H1 (cell line): Measurements from ENCODE around the gene HID1. TPM values are rescaled to one million over a fixed set of nuclear protein-coding genes. Genes with fewer than 3 reads are reported as not detected.

Experiments used
- CTCF ChIA-PET: fragments of 300-600 bp; sonication (Branson Sonifier 250); formaldehyde crosslinking; loops from one replicate; lab custom pipeline; 2021; ENCODE audit not compliant: partially characterized antibody; lab: Charles Lee
- POLR2A ChIA-PET: fragments of 300-600 bp; sonication (Branson Sonifier 250); formaldehyde crosslinking; loops from one replicate; lab custom pipeline; 2021; ENCODE audit warnings: inconsistent platforms; ENCODE audit not compliant: partially characterized antibody; lab: Charles Lee
- DNase-seq, 2 experiments: peaks; one replicate each; pipeline versions ENCODE4 v3.0.0 to v3.0.0-alpha.2; 2010 to 2022; ENCODE audit warnings: low spot score in 2 of 2, low read depth in 1 of 2, mixed read lengths in 1 of 2
- FAIRE-seq: peaks from 2 replicates; lab custom pipeline; 2011; peaks lifted over from hg19 to GRCh38; lab: Jason Lieb, UNC
- H2AFZ ChIP-seq: 2 replicates; pipeline ENCODE4 v1.8.1; 2012; ENCODE audit warnings: low read length, inconsistent platforms
- H2AK5ac ChIP-seq: 2 replicates; pipeline ENCODE4 v1.6.1; 2013; ENCODE audit warnings: low read depth, low read length
- H2BK120ac ChIP-seq: replicated peaks from 2 replicates; pipeline ENCODE3; 2013; ENCODE audit warnings: low read depth, low read length, inconsistent platforms
- H2BK12ac ChIP-seq: 2 replicates; pipeline ENCODE4 v1.6.1; 2013; ENCODE audit warnings: low read depth, low read length
- H2BK15ac ChIP-seq: 2 replicates; pipeline ENCODE4 v1.6.1; 2013; ENCODE audit warnings: low read length
- H2BK20ac ChIP-seq: 2 replicates; pipeline ENCODE4 v1.6.1; 2013; ENCODE audit warnings: low read length
- H2BK5ac ChIP-seq: 2 replicates; pipeline ENCODE4 v1.6.1; 2013; ENCODE audit warnings: low read depth, low read length
- H3K14ac ChIP-seq: 2 replicates; pipeline ENCODE4 v1.6.1; 2013; ENCODE audit warnings: inconsistent platforms; ENCODE audit not compliant: insufficient read length
- H3K18ac ChIP-seq: 2 replicates; pipeline ENCODE4 v1.6.1; 2013; ENCODE audit warnings: low read length; ENCODE audit errors: extremely low read depth
- H3K23ac ChIP-seq: 2 replicates; pipeline ENCODE4 v1.6.1; 2013; ENCODE audit warnings: inconsistent platforms; ENCODE audit not compliant: insufficient read length
- H3K23me2 ChIP-seq: 2 replicates; pipeline ENCODE4 v1.6.1; 2013; ENCODE audit warnings: low read depth, low read length
- H3K27ac ChIP-seq: 2 replicates; pipeline ENCODE4 v1.6.1; 2011; ENCODE audit warnings: low read depth, low read length, inconsistent platforms
- H3K27me3 ChIP-seq, 4 experiments: replicated peaks in 1 of 4; 1 replicate in 1 of 4; 2 replicates in 3 of 4; pipeline versions ENCODE4 v1.6.1 to v1.8.1; 2011 to 2013; ENCODE audit warnings: low read length in 3 of 4, mild to moderate bottlenecking in 3 of 4, inconsistent platforms in 2 of 4, mixed read lengths in 2 of 4, moderate library complexity in 1 of 4; ENCODE audit not compliant: control insufficient read depth in 3 of 4, insufficient read depth in 3 of 4; ENCODE audit errors: extremely low read depth in 1 of 4
- H3K36me3 ChIP-seq, 4 experiments: 2 replicates each; pipeline versions ENCODE4 v1.6.1 to v1.8.1; 2011 to 2013; ENCODE audit warnings: mild to moderate bottlenecking in 4 of 4, low read length in 3 of 4, moderate library complexity in 2 of 4, control low read depth in 1 of 4, inconsistent platforms in 1 of 4; ENCODE audit not compliant: insufficient read depth in 4 of 4, control insufficient read depth in 2 of 4
- H3K4ac ChIP-seq: replicated peaks from 2 replicates; pipeline ENCODE3; 2013; ENCODE audit warnings: low read length, low read depth, mixed read lengths, inconsistent platforms; ENCODE audit not compliant: insufficient read length
- H3K4me1 ChIP-seq, 4 experiments: replicated peaks in 1 of 4; 1 replicate in 1 of 4; 2 replicates in 3 of 4; pipeline versions ENCODE4 v1.6.1 to v1.8.1; 2011 to 2013; ENCODE audit warnings: low read length in 3 of 4, inconsistent platforms in 2 of 4, mixed read lengths in 1 of 4; ENCODE audit not compliant: insufficient read depth in 4 of 4, control insufficient read depth in 3 of 4
- H3K4me2 ChIP-seq, 2 experiments: 2 replicates each; pipeline versions ENCODE4 v1.6.1 to v1.8.1; 2011 to 2013; ENCODE audit warnings: low read depth in 2 of 2, low read length in 2 of 2, control low read depth in 1 of 2, inconsistent platforms in 1 of 2, mild to moderate bottlenecking in 1 of 2; ENCODE audit not compliant: insufficient read depth in 1 of 2
- H3K4me3 ChIP-seq, 4 experiments: fragments of 200-600, 300-600 bp in 1 of 4; sonication (generic), shearing (Covaris generic), sonication (Bioruptor Twin) in 1 of 4; 2 replicates each; pipeline versions ENCODE4 v1.5.1 to v1.8.1; 2011 to 2016; ENCODE audit warnings: low read length in 4 of 4, low read depth in 3 of 4, control low read depth in 2 of 4, inconsistent platforms in 2 of 4, mild to moderate bottlenecking in 2 of 4, mixed read lengths in 1 of 4, moderate library complexity in 1 of 4; ENCODE audit not compliant: insufficient read depth in 2 of 4; ENCODE audit errors: extremely low read depth in 1 of 4
- H3K56ac ChIP-seq: replicated peaks from 2 replicates; pipeline ENCODE3; 2013; ENCODE audit warnings: low read depth, mild to moderate bottlenecking, mixed read lengths, low read length, inconsistent platforms; ENCODE audit not compliant: insufficient read length
- H3K79me1 ChIP-seq: 2 replicates; pipeline ENCODE4 v1.6.1; 2013; ENCODE audit warnings: low read depth, low read length, control low read depth
- H3K79me2 ChIP-seq, 2 experiments: 2 replicates each; pipeline versions ENCODE4 v1.6.1 to v1.8.1; 2012 to 2013; ENCODE audit warnings: low read length in 2 of 2, mild to moderate bottlenecking in 2 of 2, inconsistent platforms in 1 of 2; ENCODE audit not compliant: insufficient read depth in 2 of 2, control insufficient read depth in 1 of 2
- H3K9ac ChIP-seq, 4 experiments: replicated peaks in 1 of 4; 1 replicate in 1 of 4; 2 replicates in 3 of 4; pipeline versions ENCODE4 v1.6.1 to v1.8.1; 2011 to 2013; ENCODE audit warnings: low read depth in 3 of 4, low read length in 3 of 4, control low read depth in 2 of 4, mild to moderate bottlenecking in 2 of 4, moderate library complexity in 2 of 4, inconsistent platforms in 1 of 4; ENCODE audit errors: extremely low read depth in 1 of 4
- H3K9me3 ChIP-seq, 2 experiments: 2 replicates each; pipeline versions ENCODE4 v1.6.1 to v1.8.1; 2012 to 2013; ENCODE audit warnings: mild to moderate bottlenecking in 2 of 2, moderate library complexity in 2 of 2, control low read depth in 1 of 2, inconsistent platforms in 1 of 2, low read depth in 1 of 2, low read length in 1 of 2, mixed read lengths in 1 of 2; ENCODE audit not compliant: insufficient read depth in 2 of 2
- H4K20me1 ChIP-seq, 2 experiments: replicated peaks in 1 of 2; 2 replicates each; pipeline versions ENCODE3 to v1.8.1; 2011 to 2013; ENCODE audit warnings: inconsistent platforms in 2 of 2, low read length in 2 of 2, mild to moderate bottlenecking in 1 of 2; ENCODE audit not compliant: insufficient read depth in 2 of 2, control insufficient read depth in 1 of 2
- H4K5ac ChIP-seq: 2 replicates; pipeline ENCODE4 v1.6.1; 2013; ENCODE audit warnings: low read length, low read depth, mixed read lengths, inconsistent platforms; ENCODE audit not compliant: insufficient read length
- H4K8ac ChIP-seq: 2 replicates; pipeline ENCODE4 v1.8.0; 2013; ENCODE audit warnings: mild to moderate bottlenecking, moderate library complexity, low read length, inconsistent platforms; ENCODE audit not compliant: insufficient read depth; ENCODE audit errors: extremely low read depth
- H4K91ac ChIP-seq: replicated peaks from 2 replicates; pipeline ENCODE3; 2013; ENCODE audit warnings: low read length, mixed read lengths, inconsistent platforms; ENCODE audit not compliant: insufficient read length
- BRCA1 ChIP-seq: IDR thresholded peaks from 2 replicates; pipeline ENCODE4 v1.6.1; 2012; ENCODE audit warnings: low read depth, low read length, improper control_type of control experiment
- CBX8 ChIP-seq: fragments of 300-800, 300-1000 bp; sonication (generic); IDR thresholded peaks from 2 replicates; pipeline ENCODE4 v1.7.1; 2016; ENCODE audit warnings: low read depth, low read length, borderline replicate concordance
- CREB1 ChIP-seq: IDR thresholded peaks from 2 replicates; pipeline ENCODE4 v1.6.1; 2012; ENCODE audit warnings: inconsistent platforms
- KDM1A ChIP-seq: fragments of 200-600, 300-600 bp; sonication (generic); IDR thresholded peaks from 2 replicates; pipeline ENCODE4 v1.7.1; 2016; ENCODE audit warnings: mild to moderate bottlenecking, low read length, borderline replicate concordance
- KDM5A ChIP-seq: fragments of 200-600 bp; IDR thresholded peaks from 2 replicates; pipeline ENCODE4 v1.7.1; 2012; ENCODE audit warnings: mild to moderate bottlenecking, low read length, inconsistent platforms, mixed read lengths
- MAFK ChIP-seq: IDR thresholded peaks from 2 replicates; pipeline ENCODE4 v1.6.1; 2012; ENCODE audit warnings: low read depth, mild to moderate bottlenecking, improper control_type of control experiment, low read length
- NANOG ChIP-seq: IDR thresholded peaks from 2 replicates; pipeline ENCODE4 v1.6.1; 2011; ENCODE audit warnings: low read length, low read depth, mild to moderate bottlenecking, inconsistent platforms; ENCODE audit not compliant: insufficient read depth, poor library complexity, severe bottlenecking
- POLR2A ChIP-seq, 2 experiments: IDR thresholded peaks; 1 replicate in 1 of 2; 2 replicates in 1 of 2; pipeline ENCODE4 v1.6.1; 2011; ENCODE audit warnings: low read depth in 2 of 2, low read length in 2 of 2, mild to moderate bottlenecking in 2 of 2; ENCODE audit errors: control extremely low read depth in 1 of 2
- SAP30 ChIP-seq: fragments of 300-600 bp; sonication (generic); IDR thresholded peaks from 2 replicates; pipeline ENCODE4 v1.7.1; 2012; ENCODE audit warnings: low read length, moderate library complexity, mild to moderate bottlenecking, inconsistent platforms; ENCODE audit not compliant: insufficient read depth, insufficient replicate concordance
- SIN3A ChIP-seq, 2 experiments: IDR thresholded peaks in 1 of 2; conservative IDR thresholded peaks in 1 of 2; 2 replicates each; pipeline ENCODE4 v1.6.1; 2011 to 2012; ENCODE audit warnings: low read length in 2 of 2, improper control_type of control experiment in 1 of 2, low read depth in 1 of 2, mild to moderate bottlenecking in 1 of 2
- SIRT6 ChIP-seq: IDR thresholded peaks from one replicate; pipeline ENCODE4 v1.7.1; 2012; ENCODE audit warnings: low read length, inconsistent platforms
- SP4 ChIP-seq: IDR thresholded peaks from 2 replicates; pipeline ENCODE4 v1.6.1; 2012; ENCODE audit warnings: low read length, inconsistent platforms
- TAF7 ChIP-seq: optimal IDR thresholded peaks from 2 replicates; pipeline ENCODE3; 2011; ENCODE audit warnings: low read depth, mild to moderate bottlenecking, inconsistent platforms, low read length, moderate library complexity, borderline replicate concordance
- WGBS, 2 experiments: shearing (Covaris generic) in 1 of 2; methylation state at CpG; one replicate each; pipeline versions ENCODE4 v1.1.6 to v1.1.7; 2013 to 2015; ENCODE audit warnings: low lambda C conversion rate in 2 of 2, mixed read lengths in 2 of 2, inconsistent platforms in 1 of 2, low coverage in 1 of 2, missing lambda C conversion rate in 1 of 2; ENCODE audit not compliant: insufficient replicate concordance in 2 of 2, insufficient coverage in 1 of 2, insufficient read length in 1 of 2; ENCODE audit errors: extremely low coverage in 1 of 2, missing lambda C conversion rate in 1 of 2; 5-methylcytosine and 5-hydroxymethylcytosine counted together
- polyA plus RNA-seq, 7 experiments: library from polyadenylated mRNA; depleted of rRNA in 3 of 7; stranded (reverse) in 5 of 7; unstranded in 2 of 7; fragments of >200 nt in 5 of 7; fragments of 200-250 nt in 2 of 7; gene quantifications; 1 replicate in 5 of 7; 2 replicates in 1 of 7; 4 replicates in 1 of 7; pipeline versions ENCODE4 v1.2.1 to v1.2.3, GENCODE V29; 2011 to 2013; ENCODE audit warnings: missing spikeins in 2 of 7, mixed read lengths in 2 of 7
- total RNA-seq: library from RNA; stranded (reverse); fragmentation: NEBNext Ultra II Directional; extraction: Animal tissue kit (Norgen Biotek cat#: 25700); gene quantifications from 2 replicates; pipeline ENCODE4 v1.2.1, GENCODE V29; 2021

HID1 gene
- total and polyA plus RNA-seq, 2 of the 8 experiments (the other 6 are each of a cell fraction or from before 2014, with no cell fraction given), result 15.1 to 25.9 TPM

GRCh38 chr17:74938194-74938950 lies 34.2 kb downstream of the HID1 start:
- Histone ChIP-seq H3K23ac (no peak overlapping the region), H3K9me3 (no peaks in the 10 kb centered on the region), H3K79me2 (no peaks in the 10 kb centered on the region), H3K27me3 (peaks cover 22 to 57% (median 48%) of the 10 kb centered on the region in 4 experiments), H3K56ac (no peak overlapping the region), H3K23me2 (peaks cover 3% of the 10 kb centered on the region; the same call in 1 of the 2 replicates), H2AK5ac (no peak overlapping the region), H3K4ac (no peak overlapping the region), H2AFZ (no peak overlapping the region), H2BK12ac (no peak overlapping the region), H3K4me2 (no peak overlapping the region), H3K18ac (no peak overlapping the region), H2BK15ac (no peak overlapping the region), H3K14ac (no peak overlapping the region), H3K4me3 (no peak overlapping the region), H3K27ac (no peak overlapping the region), H4K8ac (no peak overlapping the region), H4K20me1 (peaks cover 2 to 9% of the 10 kb centered on the region in 2 experiments), H3K4me1 (peaks cover 0 to 6% (median 3%) of the 10 kb centered on the region in 4 experiments; a peak in 3 of 7 replicates), H2BK120ac (no peak overlapping the region), H3K36me3 (no peaks in the 10 kb centered on the region), H2BK20ac (no peak overlapping the region), H4K5ac (no peak overlapping the region), H2BK5ac (no peak overlapping the region), H3K9ac (no peak overlapping the region), H3K79me1 (no peaks in the 10 kb centered on the region), H4K91ac (no peak overlapping the region)
- FAIRE-seq (no peak), DNase-seq (no peak)
- POLR2A ChIA-PET, result interaction anchor here (0.8 to 1.0 kb wide), 2 partner anchors 18 to 65 kb away, joined by 3 read pairs; no protein-coding TSS in a partner anchor
- WGBS, 2 experiments, result 73% methylated on average over 8 of the region's 8 CpGs; no CpG with 5 or more reads in 1 of the 2 experiments
- CTCF ChIA-PET, result interaction anchor here (1.2 to 49.9 kb wide), 4 partner anchors 9 to 194 kb away, joined by 5 to 1072 read pairs (median 538); partner anchors contain the start of genes OTOP2, OTOP3 and USH1G
- TF ChIP-seq SIN3A (conservative IDR thresholded peaks at IDR 0.05 in 1 of 2, IDR thresholded peaks at IDR 0.05 in 1 of 2; ENCODE audit: low read depth in 1 of 2, low read length in 2 of 2) (no peak), SIRT6 (no peak), CREB1 (no peak), KDM5A (no peak), TAF7 (no peak), BRCA1 (no peak), MAFK (no peak), CBX8 (no peak), SAP30 (no peak), NANOG (no peak), SP4 (no peak), POLR2A (IDR thresholded peaks at IDR 0.05; ENCODE audit: control extremely low read depth in 1 of 2, low read depth in 2 of 2, low read length in 2 of 2) (no peak), KDM1A (no peak)
